HG03097 (cell line): ENCODE data around the gene CSF2RB.

Experiments used
- ATAC-seq: cut with Tn5 transposase; IDR thresholded peaks from one replicate; pipeline ENCODE4 v1.9.1; 2021; ENCODE audit not compliant: unreplicated experiment, low FRiP score

The CSF2RB gene

DNA sequence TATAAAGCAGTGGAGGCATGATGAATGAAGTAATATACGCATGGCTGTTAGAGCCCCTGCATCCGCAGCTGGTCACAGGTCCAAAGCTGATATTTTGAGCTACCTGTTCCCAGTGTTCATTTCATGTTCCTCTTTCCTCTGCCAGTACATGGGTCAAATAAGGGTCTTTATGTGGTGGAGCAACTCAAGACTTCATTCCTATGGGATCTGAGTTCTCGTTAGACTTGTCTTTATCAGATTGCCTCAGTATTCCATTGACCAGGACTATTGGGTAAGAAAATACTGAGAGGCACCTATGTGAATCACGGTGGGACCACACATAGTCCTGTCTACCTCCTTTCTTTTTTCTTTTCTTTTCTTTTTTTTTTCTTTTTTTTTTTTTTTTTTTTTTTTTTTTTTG is 27.4 kb upstream of the CSF2RB start:
- no peak for ATAC-seq

DNA sequence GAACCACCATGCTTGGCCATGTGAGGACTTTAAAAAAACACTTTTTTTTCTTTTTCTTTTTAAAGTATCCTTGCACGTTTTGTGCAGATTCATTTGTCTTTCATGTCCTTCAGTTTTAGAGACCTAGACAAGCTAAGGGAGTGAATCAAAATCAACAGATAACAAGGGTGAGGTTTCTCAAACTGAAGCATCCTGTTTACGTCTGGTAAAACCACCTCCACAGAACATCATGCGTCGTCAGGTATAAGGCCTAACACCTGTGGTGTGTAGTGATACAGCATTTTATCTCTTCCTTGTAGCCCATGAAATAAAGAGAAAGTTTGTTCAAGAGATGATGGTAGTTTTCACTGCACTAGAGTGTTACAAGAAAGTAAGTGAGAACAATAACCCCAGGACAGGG is 26.3 kb upstream of the CSF2RB start:
- ATAC-seq, result no peak

DNA sequence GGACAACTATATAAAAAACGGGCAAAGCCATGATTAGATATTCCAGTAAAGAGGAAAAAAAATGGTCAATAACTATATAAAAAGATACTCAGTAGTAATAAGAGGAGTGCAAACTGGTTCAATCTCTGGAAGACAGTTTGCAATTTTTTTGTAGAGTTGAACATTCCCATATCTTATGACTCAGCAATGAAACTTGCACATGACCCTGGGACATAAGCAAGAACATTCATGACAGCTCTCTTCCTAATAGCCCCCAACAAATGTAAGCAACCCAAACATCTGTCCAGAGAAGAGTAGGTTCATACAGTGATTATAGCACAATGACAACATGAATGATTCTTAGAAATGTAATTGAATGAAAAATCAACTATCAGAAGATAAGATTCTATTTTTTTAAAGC is 21.8 kb upstream of the CSF2RB start:
- ATAC-seq, result no peak

DNA sequence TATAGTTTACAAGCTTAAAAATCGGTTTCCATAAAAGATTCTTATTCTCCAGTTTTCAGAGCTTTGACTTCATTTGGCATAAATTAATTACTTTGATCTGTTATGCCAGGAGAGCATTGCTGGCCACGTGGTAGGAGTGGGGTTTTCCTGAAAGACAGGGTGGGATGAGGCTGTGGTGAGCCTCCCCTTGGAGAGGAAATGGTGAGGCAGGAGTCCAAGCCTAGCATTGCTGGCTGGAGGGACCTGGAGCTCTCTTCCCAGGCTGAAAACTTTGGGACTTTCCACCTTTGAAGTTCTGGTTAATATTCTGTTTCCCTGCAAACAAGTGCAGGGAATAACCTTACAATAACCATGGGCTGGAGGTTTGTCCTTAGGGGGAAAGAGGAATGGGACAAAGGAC is 21.1 kb upstream of the CSF2RB start:
- no peak for ATAC-seq

DNA sequence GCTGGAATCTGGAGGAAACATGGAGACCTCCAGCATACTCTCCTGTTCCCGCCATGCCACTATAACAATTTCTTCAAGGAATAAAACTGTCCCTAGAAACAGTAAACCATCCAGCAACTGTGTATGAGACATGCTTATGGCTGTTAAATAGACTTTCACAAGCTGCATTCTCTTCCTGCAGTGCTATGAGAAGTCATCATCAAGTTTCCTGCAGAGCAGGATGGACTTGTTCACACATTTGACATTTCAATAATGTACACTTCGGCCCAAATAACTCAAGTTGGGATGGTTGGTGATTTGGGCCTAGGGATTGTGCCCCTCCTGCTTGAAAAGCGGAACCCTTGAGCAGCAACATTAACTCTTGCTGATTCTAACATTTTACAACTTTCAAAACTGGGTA is 20.2 kb upstream of the CSF2RB start:
- ATAC-seq, result no peak

DNA sequence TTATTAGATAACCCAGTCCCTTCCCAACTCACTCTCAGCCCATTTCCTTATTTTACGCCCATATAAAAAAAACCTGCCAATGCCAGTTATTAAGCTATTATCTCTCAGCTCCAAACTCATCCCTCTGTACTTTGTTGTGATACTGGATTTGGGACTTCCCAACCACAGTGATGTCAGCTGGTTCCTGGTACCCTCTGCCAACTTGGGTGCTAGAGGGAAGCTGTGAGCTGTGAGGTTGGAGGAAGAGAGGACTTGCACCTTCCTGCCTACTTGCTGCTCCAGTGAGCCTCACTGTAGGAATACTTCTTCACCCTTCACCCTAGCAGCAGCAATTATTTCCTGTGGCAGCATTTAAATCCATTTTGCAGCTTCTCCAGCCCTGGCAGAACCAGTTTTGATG is 19.2 kb upstream of the CSF2RB start:
- ATAC-seq, result no peak

DNA sequence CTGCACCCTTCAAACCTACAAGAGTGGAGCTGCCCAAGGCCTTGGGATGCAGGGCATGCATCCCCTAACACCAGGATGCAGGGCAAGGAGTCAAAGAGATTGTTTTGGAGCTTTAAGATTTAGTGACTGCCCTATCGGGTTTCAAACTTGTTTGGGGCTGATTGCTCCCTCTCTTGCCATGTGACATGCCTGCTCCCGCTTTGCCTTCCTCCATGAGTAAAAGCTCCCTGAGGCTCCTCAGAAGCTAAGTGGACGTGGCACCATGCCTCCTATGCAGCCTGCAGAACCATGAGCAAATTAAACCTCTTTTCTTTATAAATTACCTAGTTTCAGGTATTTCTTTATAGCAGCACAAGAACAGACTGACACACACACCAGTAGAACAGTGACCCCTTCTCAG is 15.8 kb upstream of the CSF2RB start:
- ATAC-seq, result no peak

DNA sequence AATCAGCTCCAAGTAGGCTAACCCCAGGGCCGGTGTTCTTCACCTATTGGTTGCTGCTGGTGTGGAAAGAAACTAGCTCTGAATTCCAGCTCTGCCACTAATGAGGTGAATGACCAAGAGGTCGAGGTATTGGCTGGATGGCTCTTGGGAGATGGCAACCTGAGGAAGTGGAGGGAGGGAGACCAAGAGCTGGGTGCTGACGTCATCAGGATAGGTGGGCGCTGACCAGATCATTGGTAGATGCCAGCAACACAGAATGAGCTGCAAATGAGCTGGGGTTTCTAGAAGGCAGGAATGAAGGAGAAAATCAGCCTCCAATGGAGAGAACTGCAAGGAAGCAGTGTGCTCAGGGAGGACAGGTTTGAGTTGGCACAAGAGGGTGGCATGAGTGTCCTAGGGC is 14.7 kb upstream of the CSF2RB start:
- no peak for ATAC-seq

DNA sequence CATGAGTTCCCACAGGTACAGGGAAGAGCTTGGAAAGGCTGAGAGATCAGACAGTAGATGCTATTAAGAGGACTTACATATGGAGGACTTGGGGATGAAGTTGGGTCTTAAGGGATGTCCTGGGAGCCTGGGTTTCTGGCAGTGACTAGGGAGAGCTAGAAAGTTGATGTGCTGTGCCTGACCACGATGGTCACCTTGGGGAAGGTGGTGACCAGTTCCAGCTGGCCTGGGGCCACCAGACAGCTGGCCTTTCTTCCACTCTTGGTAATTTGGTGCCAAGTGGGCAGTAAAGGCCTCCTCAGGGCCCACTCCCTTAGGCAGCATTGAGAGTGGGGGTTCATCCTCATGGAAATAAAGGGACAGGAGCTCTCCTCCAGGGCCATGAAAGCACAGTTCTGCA is 13.9 kb upstream of the CSF2RB start:
- no peak for ATAC-seq

DNA sequence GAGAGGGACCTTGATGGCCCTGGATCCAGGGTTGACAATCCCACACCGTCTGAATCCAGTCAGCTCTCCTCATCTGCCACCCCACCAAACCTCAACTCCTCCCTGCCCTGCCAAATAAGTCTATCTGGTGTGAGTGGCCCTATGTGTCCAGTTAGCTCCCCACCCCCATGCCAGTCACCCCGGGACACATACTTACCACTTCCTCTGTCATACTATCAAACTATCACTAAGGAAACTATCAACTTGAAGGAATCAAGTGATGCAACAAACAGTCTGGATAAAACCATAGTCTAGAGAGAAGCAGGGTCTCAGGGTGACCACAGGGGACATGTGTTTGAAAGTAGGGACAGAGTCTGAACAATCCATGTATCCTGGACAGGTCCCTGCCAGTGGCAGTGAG is 13.2 kb upstream of the CSF2RB start:
- no peak for ATAC-seq

DNA sequence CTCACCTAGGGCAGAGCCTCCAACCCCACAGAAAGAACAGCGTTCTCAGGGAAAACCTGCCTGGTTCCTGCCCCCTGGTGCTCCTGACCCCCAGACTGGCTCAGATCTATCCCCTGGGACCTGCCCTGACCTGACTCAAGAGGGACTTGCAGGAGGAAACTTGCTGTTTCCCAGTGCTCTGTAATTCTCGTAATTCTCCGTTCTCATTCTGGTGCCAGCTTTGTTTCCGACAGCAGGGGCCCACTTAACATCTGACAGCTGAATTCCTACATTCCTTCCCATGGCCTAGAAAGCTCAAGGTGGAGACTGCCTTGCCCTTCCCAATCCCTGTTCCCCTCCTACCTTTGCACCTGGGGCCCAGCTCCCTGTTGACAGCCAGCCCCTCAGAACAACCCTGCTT is 12.5 kb upstream of the CSF2RB start:
- ATAC-seq, result no peak

DNA sequence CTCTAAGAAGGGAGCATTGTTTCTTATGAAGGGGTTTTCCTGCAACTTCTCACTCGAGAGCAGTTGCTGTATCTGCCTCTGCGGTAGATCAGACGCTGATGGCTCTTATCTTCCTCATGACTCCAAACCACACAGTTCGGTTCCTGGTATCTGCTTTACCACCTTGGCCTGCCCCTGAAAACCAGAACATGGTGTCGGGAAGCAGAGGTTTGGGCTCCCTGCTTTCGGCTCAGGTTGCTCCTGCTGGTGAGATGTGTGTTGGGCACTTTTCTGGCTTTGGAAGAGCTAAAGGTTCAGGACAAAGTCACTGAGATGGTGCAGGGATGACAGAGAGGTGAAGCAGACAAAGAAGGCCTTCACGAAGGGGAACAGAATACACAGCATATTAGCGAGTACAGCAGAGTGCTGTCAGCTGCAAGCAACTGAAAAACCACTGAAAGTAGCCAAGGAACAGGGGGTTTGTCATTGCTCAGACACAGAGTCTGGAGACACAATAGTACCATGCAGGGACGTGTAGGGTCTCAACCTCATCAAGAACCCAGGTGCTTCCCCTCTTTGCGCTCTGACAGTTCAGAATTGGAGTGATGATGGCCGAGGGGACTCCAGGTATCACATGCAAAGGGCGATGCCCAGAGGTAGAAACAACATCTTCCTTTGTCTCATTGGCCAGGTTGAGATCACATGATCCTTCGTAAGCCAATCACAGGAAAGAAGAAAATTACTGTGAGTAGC is 11.9 kb upstream of the CSF2RB start:
- ATAC-seq, result peak; percentile 67

DNA sequence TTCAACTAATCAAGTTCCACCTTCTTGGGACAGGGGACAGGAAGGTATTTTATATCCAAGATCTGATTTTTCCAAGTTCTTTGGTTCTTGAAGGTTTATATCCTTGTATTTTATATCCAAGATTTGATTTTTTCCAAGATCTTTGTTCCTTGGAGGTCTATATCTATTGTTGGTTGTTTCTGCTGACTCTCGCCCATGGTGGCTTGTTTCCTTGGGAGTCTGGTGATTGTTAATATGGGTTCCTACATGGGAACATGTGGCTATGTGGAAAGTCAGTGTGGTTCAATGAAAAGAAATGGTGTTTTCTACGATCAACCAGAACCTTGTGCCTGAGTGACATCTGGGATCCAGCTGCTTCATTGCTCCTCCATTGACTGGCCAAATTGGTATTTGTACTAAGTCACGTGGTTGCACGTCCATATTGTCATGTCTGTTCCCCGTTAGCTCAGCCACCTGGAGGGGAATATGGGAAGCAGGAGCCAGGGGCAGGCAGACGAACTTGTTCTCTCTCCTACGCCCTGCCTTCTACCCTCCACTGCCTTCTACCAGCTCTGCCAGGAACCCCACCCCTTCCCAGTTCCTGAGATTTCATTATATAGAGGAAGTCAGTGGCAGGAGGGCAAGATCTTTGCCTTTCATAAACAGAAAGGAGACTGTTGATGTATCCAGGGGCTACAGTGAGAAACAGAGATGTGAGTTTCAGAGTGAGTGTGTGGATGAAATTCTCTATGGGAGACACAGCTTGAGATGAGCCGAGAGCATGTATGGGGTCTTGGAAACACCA is 11.1 kb upstream of the CSF2RB start:
- no peak for ATAC-seq

DNA sequence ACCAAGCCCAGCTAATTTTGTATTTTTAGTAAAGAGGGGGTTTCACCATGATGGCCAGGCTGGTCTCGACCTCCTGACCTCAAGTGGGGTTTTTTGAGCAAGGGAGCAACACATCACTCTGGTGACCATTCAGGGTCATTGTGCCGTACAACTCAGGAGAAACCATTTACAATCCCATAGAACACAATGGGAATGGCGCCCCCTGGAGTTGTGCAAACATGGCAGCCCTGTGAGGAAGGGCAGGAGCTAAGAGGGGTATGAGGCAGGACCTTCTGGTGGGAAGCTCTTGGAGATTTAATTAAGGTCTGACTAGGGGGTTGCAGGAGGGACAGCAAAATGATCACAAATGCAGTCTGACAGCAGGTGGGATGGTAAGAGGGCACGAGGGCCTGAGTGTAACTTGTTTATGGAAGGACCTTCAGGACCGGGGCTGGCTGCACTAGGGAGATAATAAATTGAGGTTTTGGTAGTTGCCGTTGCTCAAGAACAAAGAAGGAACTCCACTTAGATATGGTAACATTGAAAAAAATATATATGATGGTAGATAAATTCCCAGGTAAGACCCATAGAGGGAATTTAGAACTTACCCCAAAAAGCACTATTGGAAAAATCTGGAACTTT is 9.1 kb upstream of the CSF2RB start:
- no peak for ATAC-seq

DNA sequence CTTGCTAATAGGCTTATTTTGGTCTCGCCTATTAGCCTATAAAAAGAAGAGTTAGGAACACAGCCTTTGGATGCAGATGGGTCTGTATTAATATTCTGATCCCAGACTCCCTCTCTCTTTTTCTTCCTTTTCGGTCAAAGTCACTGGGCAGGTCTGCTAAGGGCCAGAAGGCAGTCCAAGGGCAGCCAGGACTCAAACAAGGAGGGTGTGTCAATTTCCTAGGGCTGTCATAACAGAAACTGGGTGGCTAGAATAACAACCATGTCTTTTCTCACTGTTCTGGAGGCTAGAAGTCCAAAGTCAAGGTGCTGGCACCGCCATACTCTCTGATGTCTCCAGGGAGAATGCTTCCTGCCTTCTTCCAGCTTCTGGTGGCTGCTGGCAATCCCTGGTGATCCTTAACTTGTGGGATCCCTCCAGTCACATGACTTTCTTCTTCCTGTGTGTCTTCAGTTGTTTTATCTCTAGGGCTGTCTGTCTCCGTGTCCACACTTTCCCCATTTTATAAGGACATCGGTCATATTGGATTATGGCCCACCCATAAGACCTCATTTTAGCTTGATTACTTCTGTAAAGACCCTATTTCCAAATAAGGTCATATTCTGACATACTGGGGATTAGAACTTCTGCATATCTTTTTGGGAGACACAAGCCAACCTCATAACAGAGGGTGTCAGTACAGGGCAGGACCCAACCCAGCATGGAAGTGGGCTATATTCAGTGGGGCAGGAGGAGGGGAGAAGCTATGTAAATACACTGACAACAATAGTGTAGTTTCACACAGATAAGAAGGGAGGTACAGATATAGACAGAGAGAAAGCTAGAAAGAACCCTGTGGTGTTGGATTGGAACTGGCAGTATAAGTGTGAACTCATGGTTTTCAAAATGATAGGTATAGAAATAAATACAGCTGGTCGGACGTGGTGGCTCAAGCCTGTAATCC is 5.9 kb upstream of the CSF2RB start:
- no peak for ATAC-seq

DNA sequence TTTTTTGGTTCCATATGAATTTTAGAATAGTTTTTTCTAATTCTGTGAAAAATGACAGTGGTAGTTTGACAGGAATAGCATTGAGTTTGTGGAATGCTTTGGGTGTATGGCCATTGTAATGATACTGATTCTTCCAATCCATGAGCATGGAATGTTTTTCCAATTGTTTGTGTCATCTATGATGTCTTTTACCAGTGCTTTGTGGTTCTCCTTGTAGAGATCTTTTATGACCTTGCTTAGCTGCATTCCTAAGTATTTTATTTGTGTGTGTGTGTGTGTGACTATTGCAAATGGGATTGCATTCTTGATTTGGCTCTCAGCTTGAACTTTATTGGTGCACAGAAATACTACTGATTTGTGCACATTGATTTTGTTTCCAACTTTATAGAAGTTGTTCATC is 3.0 kb upstream of the CSF2RB start:
- ATAC-seq, result no peak

DNA sequence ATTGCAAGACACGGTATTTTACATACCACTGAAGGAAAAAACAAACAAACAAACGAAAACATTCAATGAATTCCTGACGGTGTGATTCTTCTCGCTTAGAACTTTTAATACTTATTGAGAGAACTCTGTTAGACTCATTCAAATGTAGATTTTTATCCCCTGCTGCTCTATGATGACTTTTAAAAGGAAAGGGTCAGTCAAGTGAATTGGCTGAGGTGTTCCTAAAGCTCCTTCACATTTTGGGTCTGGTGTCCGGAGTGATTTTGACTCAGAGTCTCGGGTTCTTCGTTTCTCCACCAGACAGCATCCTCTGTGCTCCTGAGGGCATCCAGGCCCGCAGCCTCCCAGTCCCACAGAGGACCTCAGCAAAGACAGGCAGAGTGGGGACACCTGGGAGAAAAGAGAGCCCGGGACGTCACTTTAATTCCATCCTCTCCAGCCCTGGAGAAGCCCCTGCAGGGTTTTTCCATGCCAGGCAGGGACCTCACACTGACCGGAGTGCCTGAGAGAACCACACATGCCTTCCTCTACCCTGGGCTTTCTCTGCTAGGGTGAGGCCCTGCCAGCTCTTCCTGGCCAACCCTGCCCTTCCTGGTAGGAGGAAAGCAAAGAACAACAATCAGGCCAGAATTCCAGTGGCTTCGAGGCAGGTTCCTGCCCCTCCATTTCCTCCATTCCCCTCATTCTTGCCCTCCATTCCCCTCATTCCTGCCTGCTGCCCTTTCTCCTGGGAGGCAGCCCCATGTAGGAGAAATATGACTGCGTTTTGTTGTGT is 1.4 kb upstream of the CSF2RB start:
- no peak for ATAC-seq

DNA sequence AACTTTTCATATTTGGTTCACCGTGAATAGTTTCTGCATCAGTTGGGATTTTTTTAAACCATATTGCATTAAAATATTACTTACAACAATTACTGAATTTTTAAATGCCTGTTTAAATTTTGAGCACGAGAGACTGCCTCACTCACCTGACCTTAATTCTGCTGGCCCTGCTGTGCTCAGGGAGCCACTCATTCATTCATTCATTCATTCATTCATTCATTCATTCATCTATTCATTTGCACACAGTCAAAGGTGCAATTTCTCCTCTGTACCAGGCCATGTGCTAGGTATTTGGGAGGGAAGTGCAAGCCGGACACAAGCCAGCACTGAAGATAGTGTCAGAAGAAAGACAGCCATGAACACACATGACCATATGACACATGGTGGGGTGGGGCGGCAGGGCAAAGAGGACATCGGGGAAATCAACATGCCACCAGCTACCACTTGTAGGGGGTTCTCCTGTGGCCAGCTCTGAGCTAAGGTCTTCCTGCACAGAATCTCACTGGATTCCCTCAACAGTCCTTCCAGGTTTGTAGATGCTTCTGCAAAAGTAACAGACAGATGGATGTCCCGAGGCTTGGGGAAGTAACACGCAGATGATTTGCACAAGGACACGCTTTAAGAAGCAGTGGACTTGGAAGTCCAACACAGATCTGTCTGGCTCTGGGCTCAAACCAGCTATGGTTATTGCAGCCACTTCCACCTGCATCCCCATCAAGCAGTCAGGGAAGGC is 568 bp upstream of the CSF2RB start:
- no peak for ATAC-seq

DNA sequence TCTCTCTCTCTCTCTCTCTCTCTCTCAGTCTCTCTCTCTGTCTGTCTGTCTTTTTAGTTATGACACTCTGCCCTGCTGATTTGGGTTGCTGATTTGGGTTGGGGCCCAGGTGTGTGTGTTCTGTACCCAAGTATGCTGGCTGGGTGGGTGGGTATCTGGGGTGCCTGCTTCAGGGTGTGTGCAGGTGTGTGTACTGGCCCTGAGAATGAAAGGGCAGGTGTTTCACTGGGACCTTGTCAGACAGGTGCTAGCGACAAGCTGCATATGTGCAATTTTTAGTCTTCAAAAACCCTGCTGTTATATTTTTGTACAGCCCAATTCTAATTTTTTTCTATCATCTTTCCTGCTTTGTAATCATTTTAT is 943 bp downstream of the CSF2RB start:
- no peak for ATAC-seq
